ENCODE data around the gene OPA1. TPM values are rescaled to one million over a fixed set of nuclear protein-coding genes. Genes with fewer than 3 reads are reported as not detected.
"Not testable (repeated sequence)": the region's sequence is repeated elsewhere in the genome, so short reads cannot be mapped to it uniquely, and the experiment has no call there.

OPA1 gene
- total RNA-seq, 1 donor from 2014 or later, result 105 TPM

DNA sequence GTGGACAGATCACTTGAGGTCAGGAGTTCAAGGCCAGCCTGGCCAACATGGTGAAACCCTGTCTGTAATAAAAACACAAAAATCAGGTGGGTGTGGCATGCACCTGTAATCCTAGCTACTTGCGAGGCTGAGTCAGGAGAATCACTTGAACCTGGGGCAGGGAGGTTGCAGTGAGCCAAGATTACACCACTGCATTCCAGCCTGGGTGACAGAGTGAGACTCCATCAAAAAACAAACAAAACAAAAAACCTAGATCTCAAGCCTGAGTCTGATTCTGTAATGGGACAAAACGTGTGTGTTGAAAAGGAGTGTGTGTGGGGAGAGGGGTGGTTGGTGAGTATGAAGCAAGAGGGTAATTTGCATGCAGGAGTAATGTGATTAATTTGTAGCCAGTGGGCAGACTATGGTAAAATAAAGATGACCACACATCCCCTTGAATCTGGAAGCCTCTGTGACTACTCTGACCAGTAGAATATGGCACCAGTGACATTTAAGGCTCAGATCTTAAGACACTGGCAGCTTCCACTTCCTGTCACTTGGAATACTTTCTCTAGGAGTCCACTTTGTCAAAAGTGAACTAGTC lies 18.4 kb upstream of the OPA1 start:
- ATAC-seq (ENCODE audit: poor library complexity) (no peak), DNase-seq (no peak)
- intact Hi-C loops (cut with DNase I), result loop anchor here (5.0 to 10.0 kb wide), 3 partner anchors 530 to 1012 kb away; no protein-coding TSS in a partner anchor

DNA sequence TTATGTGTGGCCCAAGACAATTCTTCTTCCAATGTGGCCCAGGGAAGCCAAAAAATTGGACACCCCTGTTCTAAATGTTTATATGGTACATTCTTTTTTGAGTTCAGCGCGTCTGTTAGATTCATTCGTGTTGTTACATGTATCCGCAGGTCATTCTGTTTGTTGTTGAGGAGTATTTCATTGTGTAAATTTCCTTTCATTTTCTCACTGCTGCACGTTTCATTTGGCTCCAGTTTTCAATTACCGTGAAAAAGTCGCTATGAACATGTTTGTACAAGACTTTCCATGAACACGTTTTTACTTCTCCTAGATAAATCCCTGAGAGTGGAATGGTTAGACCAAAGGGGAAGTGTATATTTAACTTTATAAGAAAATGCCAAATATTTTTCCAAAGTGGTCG lies 7.5 kb upstream of the OPA1 start:
- no peak for DNase-seq
- intact Hi-C loops (cut with DNase I), result no loop called here

DNA sequence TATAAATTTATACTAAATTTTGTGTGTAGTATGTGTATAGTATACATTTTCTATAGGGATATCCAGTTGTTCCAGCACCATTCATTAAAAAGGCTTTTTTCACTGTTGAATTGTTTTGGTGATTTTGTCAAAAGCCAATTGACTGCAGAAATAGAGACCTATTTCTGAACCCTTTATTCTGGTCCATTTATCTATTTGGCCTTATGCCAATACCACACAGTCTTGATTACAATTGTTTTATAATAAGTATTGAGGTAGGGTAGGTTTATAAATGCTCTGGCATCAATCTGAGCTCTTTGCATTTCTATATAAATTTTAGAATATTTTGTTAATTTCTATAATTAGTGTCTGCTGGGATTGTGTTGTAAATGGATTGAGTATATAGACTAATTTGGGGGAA lies 6.5 kb upstream of the OPA1 start:
- DNase-seq (no peak), ATAC-seq (ENCODE audit: poor library complexity) (no peak)
- intact Hi-C loops (cut with DNase I), result no loop called here

More for the DNA sequence above, 7.5 kb upstream of the OPA1 start:
- ATAC-seq (ENCODE audit: poor library complexity), result no peak

DNA sequence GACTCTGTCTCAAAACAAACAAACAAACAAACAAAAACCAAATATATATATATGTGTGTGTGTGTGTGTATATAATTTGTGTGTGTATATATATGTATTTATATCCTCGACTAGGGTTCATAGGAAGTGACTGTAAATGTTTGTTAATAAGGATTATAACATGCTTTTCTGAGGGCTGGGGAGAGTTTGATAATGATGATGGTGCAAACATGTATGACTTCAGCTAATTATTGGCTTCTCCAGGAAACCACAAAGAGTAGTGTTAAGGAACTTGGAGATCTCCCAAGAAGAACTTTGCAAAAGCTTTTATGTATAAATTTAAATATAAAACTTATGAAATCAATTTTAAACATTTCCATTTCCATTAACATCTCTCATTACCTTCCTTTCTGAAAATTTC lies 3.9 kb upstream of the OPA1 start:
- no peak for DNase-seq
- no peak for ATAC-seq (ENCODE audit: poor library complexity)
- intact Hi-C loops (cut with DNase I), result no loop called here

DNA sequence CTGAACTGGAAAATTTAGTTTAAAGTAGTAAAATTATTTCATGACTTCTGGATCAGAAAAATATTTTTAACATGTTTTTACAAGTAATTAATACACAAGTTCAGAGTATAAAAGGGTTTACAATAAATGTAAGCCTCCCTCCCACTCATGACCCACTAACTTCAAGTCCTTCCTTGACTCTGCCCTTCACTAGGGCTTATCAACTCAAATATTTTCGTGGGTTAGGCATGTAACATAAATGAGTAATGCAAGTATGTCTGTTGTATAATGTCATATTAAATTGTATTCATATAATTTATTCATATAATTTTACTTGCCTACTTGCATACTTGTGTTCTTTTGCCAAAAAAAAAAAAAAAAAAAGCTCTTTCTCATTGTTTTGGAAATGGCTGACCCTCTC lies 3.4 kb upstream of the OPA1 start:
- ATAC-seq (ENCODE audit: poor library complexity) (no peak), DNase-seq (no peak)
- intact Hi-C loops (cut with DNase I), result no loop called here

DNA sequence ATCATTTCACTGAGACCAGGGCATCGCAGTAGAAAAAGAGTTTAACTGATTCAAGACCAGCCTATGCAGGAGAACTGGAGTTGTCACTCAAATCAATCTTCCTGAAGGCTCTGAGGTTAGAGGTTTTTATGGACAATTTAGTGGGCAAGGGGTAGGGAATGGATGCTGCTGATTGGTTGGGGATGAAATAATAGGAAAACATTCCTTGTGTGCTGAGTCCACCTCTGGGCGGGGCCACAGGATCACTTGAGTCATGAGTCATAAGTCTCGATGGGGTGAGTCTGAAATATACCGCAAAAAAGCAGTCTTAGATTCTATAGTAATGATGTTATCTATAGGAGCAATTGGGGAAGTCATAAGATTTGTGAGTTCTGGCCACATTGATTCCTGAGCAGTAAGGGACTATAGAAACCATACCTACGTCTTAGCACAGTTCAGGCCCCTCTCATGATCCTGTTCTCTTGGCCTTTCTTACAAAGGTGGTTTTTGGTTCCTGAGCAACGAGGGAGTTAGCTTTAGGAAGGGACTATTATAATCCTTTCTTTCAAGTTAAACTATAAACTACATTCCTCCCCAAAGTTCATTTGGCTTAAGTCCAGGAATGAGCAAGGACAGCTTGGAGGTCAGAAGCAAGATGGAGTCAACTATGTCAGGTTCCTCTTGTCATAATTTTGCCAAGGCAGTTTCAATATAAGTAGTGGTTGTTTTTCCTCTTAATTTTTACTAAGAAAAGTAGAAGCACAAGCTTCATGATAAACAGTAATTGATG lies 2.7 kb upstream of the OPA1 start:
- intact Hi-C loops (cut with DNase I), result no loop called here

DNA sequence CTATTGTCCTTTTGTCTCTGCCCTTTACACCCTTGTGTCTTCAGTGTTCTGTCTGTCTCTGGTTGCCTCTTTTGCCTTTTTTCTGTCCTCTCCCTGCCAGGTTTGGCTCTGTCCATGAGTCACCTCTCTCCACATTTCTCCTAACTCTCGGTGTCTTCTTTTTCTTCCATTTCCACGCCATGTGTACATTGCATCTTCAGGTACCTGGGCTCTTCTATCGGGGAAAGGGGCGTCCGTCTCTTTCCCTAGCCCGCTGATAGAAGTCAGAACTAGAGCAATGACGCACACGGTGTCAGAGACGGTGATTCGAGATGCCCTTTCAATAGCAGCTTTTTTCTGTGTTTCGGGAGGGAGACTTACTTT lies 641 bp downstream of the OPA1 start:
- no peak for DNase-seq
- intact Hi-C loops (cut with DNase I), result no loop called here
- ATAC-seq (ENCODE audit: poor library complexity), result peak; percentile 5

More for the DNA sequence above, 2.7 kb upstream of the OPA1 start:
- no peak for ATAC-seq (ENCODE audit: poor library complexity)
- DNase-seq, result no peak

DNA sequence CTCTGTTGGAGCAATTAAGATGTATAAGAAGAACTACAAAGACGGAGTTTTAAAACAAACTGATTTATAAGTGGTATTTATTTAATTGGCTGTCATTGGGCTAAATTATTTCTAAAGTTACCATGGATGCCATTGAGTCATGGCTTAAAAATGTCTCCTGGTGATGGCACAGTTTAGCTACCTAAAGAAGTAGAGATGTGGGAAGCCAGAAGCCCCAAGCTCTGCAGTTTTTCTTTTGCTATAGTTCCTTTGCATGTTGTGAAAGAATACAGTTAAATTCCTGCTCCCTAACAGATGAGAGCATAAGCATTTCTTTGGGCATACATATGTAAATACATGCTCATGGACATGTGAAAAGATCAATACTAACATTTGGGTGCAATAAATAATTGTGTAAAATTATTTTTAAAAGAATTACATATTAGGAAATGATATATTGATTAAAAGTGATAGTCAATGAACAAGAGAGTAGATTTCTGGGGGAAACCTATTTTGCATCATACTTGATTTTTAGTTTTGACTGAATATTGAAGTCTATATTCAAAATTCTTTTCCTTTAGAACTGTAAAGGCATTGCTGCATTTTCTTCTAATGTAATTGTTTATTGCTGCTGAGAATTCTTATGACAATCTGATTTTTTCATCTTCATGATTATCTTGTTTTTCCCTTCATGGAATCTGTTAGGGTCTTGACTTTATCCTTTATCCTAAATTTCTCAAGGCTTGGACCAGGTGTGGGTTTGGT lies 2.1 kb downstream of the OPA1 start:
- intact Hi-C loops (cut with DNase I), result no loop called here
- ATAC-seq (ENCODE audit: poor library complexity) (no peak), DNase-seq (no peak)

DNA sequence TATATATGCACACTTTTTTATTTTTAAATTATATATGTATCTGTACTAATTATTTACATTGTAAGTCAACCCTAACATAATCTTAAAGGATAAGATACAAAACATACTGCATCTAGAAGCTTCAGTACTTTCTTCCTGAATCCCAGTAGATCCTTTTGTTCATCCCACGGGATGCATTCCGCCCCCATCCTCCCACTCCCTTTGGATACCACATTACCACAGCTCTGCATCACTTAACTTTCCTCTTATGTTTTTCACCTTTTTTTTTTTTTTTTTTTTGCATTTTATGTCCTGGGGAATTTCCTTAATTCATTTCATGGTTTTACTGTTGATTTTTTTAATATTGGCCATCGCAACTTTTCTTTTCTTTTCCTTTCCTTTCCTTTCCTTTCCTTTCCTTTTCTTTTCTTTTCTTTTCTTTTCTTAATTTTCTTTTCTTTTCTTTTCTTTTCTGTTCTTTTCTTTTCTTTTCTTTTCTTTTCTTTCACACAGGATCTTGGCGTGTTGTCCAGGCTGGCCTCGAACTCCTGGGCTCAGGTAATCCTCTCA lies 3.0 kb downstream of the OPA1 start:
- intact Hi-C loops (cut with DNase I), result no loop called here
- no peak for DNase-seq

DNA sequence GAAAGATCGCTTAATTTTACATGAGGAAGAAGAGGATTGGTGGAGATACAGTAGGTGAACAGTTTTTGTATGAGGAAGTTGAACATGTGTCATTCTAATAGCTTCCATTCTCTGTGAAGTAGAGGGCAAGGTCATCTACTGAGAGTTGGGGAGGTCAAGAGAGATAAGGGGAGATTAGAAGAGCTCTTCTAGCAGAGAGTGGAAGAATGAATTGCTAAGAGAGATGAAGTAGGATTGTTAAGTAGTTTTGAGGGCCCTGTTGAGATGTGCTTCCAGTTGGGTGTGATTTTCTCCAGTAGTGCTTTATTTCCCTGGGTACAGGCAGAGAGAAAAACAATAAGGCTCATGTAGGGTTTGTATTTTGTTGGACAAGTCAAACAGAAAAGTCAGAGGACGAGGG lies 5.2 kb downstream of the OPA1 start:
- ATAC-seq (ENCODE audit: poor library complexity), result no peak
- no peak for DNase-seq
- intact Hi-C loops (cut with DNase I), result no loop called here

More for the DNA sequence above, 3.0 kb downstream of the OPA1 start:
- no peak for ATAC-seq (ENCODE audit: poor library complexity)

DNA sequence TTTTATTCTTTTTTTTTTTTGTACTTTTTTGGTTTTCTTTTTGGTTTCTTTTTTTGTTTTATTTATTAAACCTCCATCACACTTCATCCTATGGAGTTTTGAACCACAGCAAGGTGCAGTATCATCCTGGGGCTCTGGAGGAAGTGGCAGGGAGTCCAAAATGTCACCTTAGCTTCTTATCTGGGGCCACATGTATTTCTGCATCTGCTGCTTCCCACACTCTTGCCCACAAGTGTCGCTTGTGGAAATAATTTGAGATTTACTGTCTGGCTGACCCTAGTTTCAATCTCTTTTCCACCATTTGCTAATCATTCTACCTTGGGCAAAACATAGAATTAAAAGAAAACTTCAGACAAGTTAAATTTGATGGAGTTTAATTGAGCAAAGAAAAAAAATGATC lies 6.4 kb downstream of the OPA1 start:
- intact Hi-C loops (cut with DNase I), result no loop called here
- DNase-seq (no peak), ATAC-seq (ENCODE audit: poor library complexity) (no peak)

DNA sequence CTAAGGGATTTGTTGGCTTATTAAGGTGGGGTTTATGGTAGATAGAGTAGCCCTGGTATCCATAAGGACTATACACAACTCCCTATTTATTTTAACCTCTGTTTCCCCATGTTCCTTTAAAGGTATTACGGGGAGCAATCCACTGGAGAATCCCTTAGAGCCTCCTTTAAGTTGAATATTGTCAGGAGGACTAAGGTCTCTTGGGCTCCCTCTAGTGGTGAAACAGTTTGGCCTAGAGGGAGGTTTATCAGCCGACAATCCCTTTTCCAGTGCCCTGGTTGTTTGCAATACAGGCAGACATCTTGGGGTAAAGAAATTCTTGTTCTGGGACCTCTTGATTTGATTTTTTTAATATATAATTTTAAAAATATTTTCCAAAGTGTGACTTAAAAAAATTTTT lies 12.9 kb downstream of the OPA1 start:
- no peak for DNase-seq
- intact Hi-C loops (cut with DNase I), result no loop called here

DNA sequence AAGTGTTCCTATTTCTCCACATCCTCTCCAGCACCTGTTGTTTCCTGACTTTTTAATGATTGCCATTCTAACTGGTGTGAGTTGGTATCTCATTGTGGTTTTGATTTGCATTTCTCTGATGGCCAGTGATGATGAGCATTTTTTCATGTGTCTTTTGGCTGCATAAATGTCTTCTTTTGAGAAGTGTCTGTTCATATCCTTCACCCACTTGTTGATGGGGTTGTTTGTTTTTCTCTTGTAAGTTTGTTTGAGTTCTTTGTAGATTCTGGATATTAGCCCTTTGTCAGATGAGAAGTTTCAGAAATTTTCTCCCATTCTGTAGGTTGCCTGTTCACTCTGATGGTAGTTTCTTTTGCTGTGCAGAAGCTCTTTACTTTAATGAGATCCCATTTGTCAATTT lies 13.9 kb downstream of the OPA1 start:
- DNase-seq; ATAC-seq (ENCODE audit: poor library complexity); intact Hi-C loops (cut with DNase I): not testable (repeated sequence)

More for the DNA sequence above, 12.9 kb downstream of the OPA1 start:
- ATAC-seq (ENCODE audit: poor library complexity), result peak; percentile 88

DNA sequence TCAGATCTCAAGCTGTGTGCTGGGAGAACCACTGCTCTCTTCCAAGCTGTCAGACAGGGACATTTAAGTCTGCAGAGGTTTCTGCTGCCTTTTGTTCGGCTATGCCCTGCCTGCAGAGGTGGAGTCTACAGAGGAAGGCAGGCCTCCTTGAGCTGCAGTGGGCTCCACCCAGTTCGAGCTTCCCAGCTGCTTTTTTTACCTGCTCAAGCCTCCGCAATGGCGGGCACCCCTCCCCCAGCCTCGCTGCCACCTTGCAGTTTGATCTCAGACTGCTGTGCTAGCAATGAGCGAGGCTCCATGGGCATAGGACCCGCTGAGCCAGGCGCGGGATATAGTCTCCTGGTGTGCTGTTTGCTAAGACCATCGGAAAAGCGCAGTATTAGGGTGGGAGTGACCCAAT lies 17.5 kb downstream of the OPA1 start:
- intact Hi-C loops (cut with DNase I); ATAC-seq (ENCODE audit: poor library complexity): not testable (repeated sequence)

DNA sequence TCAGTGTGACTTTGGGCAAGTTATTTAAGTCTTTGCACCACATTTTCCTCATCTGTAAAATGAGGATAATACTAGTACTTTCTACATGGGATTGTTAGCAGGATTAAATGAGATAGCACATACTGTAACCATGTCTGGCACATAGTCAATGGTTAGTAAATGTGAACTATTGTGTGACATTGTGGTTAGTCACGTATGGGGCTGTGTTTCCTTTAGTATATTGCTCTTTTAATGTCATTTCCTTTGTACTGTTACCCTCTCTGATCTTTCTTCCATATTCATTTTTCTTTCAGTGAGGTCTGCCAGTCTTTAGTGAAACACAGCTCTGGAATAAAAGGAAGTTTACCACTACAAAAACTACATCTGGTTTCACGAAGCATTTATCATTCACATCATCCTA lies 21.4 kb downstream of the OPA1 start:
- no peak for ATAC-seq (ENCODE audit: poor library complexity)
- DNase-seq, result no peak
- intact Hi-C loops (cut with DNase I), result no loop called here

More for the DNA sequence above, 17.5 kb downstream of the OPA1 start:
- DNase-seq, result peak; percentile 22

DNA sequence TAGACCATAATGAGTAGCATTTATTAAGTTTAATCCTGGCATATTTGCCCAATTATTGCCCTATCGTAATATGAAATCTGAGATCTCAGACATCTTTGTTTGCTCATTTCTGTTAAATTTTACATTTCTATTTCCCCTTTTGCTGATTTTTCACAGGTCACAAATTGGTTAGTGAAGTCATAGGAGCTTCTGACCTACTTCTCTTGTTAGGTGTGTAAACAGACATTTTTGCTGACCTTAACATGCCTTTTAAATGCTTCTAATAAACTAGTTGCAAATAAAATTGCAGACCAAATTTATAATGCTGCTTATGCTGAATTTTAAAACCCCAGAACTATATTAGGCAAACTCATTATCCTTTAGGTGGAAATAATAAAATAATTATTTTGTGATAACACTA lies 24.6 kb downstream of the OPA1 start:
- no peak for DNase-seq
- no peak for ATAC-seq (ENCODE audit: poor library complexity)
- intact Hi-C loops (cut with DNase I), result no loop called here

DNA sequence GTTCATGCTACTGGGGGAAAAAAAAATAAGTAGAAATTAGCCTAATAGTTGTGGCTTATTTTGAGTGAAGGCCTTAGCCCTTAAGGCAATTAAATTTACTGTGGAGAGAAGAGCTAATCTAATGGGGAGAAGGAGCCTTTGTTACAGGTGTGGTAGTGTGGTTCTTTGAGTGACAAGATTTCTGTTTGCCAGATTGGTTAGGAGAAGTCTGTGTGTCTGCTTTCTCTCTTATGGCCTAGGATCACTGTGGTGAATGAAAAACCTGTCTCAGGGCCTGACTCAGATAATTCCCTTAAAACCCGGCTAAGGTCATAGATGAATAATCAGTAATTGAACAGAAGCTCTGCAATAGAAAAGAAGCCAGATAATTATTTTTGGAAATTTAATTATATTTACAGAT lies 27.0 kb downstream of the OPA1 start:
- ATAC-seq (ENCODE audit: poor library complexity), result no peak
- intact Hi-C loops (cut with DNase I), result no loop called here

DNA sequence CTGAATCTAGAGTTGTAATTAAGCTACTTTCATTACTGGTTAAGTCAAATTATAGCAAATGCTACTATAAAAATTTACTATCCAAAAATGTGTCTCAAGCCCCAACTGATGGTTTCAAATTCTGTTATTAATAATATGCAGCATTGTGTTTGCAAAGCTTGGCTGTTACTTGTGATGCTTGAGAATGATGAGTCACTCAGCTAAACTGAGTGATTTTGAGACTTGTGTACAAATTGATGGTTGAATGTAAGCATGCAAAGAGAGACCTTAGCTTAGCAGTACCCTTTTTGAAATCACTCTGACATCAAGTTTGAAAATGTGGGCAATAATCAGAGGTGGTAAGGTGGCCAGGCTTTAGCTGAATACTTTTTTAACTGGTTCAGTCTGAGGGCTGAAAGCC lies 27.6 kb downstream of the OPA1 start:
- intact Hi-C loops (cut with DNase I), result no loop called here
- no peak for DNase-seq
- ATAC-seq (ENCODE audit: poor library complexity), result no peak

More for the DNA sequence above, 27.0 kb downstream of the OPA1 start:
- DNase-seq, result no peak

DNA sequence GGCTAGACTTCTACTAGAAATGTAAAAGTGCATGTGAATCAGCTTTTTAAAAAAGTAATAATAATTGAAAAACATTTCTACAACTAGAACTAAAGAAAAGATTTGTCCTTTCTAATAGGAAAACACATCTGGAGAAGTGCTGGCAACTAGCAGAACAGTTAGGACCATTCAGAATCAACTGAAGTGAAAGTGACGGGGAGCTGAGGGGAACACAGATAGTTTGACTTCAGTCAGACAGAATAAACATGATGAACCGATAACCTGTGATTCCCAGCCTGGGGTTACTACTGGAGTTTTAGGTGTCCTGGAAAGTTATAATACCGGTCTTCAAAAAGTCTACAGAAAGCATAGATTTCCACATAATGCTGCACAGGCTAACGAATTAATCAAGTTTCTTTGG lies 28.1 kb downstream of the OPA1 start:
- DNase-seq (no peak), ATAC-seq (ENCODE audit: poor library complexity) (no peak)
- intact Hi-C loops (cut with DNase I), result no loop called here

DNA sequence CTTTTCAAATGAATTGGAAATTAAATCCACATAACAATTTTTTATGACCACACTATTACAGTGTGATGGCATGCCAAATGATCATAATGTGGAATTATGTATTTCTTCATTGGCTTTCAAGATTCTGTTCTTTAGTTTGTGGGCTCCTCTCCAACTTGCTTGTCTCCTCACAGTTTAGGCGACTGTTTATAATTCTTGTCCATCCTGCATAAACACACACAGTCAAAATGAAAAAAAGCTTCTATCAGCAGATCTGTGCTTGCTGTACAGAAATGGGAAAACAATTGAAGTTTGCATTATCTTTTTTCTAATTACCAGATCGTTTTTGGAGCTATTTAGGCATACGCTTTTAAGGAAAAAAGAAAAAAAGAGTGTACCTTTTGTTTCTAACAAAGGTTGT lies 37.0 kb downstream of the OPA1 start:
- ATAC-seq (ENCODE audit: poor library complexity) (no peak), DNase-seq (no peak)
- intact Hi-C loops (cut with DNase I), result no loop called here
